OCI-LY3 (cell line): ENCODE results near the gene NAXE.

ENCODE experiments used
- H2AFZ ChIP-seq: fragments of 200-600, 300-600 bp; shearing (Covaris generic); 2 replicates; pipeline ENCODE4 v1.6.0; 2014; ENCODE audit warnings: antibody characterized with exemption, low read depth, low read length
- H3K27ac ChIP-seq: fragments of 200-600, 300-600 bp; sonication (generic); 2 replicates; pipeline ENCODE4 v1.5.1; 2014; ENCODE audit warnings: mild to moderate bottlenecking, low read length, moderate library complexity, mixed read lengths
- H3K27me3 ChIP-seq: fragments of 200-600, 300-600 bp; sonication (generic); 2 replicates; pipeline ENCODE4 v1.6.1; 2014; ENCODE audit warnings: low read depth, low read length, mixed read lengths
- H3K36me3 ChIP-seq: fragments of 200-600, 300-600 bp; sonication (generic); replicated peaks from 2 replicates; pipeline ENCODE3; 2014; ENCODE audit warnings: low read depth, low read length, mixed read lengths
- H3K4me1 ChIP-seq: fragments of 300-600, 200-600 bp; sonication (generic); 2 replicates; pipeline ENCODE4 v1.6.1; 2014; ENCODE audit warnings: low read length, mixed read lengths
- H3K4me2 ChIP-seq: fragments of 200-600, 300-600 bp; sonication (generic); 2 replicates; pipeline ENCODE4 v1.6.1; 2014; ENCODE audit warnings: low read length, mixed read lengths
- H3K4me3 ChIP-seq: fragments of 300-600, 200-600 bp; sonication (generic); 2 replicates; pipeline ENCODE4 v1.5.1; 2014; ENCODE audit warnings: antibody characterized with exemption, mild to moderate bottlenecking, low read length, moderate library complexity
- H3K79me2 ChIP-seq: fragments of 300-600, 200-600 bp; shearing (Covaris generic); 2 replicates; pipeline ENCODE4 v1.6.1; 2014; ENCODE audit warnings: mild to moderate bottlenecking, low read length, mixed read lengths
- H3K9ac ChIP-seq: fragments of 300-600, 200-600 bp; shearing (Covaris generic); 2 replicates; pipeline ENCODE4 v1.6.0; 2014; ENCODE audit warnings: mild to moderate bottlenecking, low read length, moderate library complexity
- H3K9me3 ChIP-seq: fragments of 200-600, 300-600 bp; shearing (Covaris generic); 2 replicates; pipeline ENCODE4 v1.6.1; 2014; ENCODE audit warnings: low read length, mixed read lengths; ENCODE audit not compliant: insufficient read depth
- H4K20me1 ChIP-seq: fragments of 200-600, 300-600 bp; sonication (generic); 2 replicates; pipeline ENCODE4 v1.6.1; 2016; ENCODE audit warnings: low read length, mixed read lengths; ENCODE audit not compliant: insufficient read depth
- CTCF ChIP-seq: fragments of 200-600, 300-600 bp; sonication (generic); IDR thresholded peaks from 2 replicates; pipeline ENCODE4 v1.5.1; 2014; ENCODE audit warnings: antibody characterized with exemption, low read length, low read depth
- EZH2phosphoT487 ChIP-seq: fragments of 200-600 bp; shearing (Covaris generic); IDR thresholded peaks from 2 replicates; pipeline ENCODE4 v1.6.1; 2018; ENCODE audit warnings: antibody characterized with exemption, mixed run types, low read depth

Gene NAXE

GRCh38 chr1:156574039-156574633 is 17.4 kb upstream of the NAXE start:
- no peak overlapping the region for H2AFZ ChIP-seq

GRCh38 chr1:156577550-156577949 is 14.0 kb upstream of the NAXE start:
- Histone ChIP-seq H3K4me2 (no peak overlapping the region), H2AFZ (no peak overlapping the region), H3K79me2 (no peaks in the 10 kb centered on the region), H3K27me3 (peaks cover 10% of the 10 kb centered on the region), H4K20me1 (no peaks in the 10 kb centered on the region), H3K4me1 (peaks cover 3% of the 10 kb centered on the region; the same call in 1 of the 2 replicates), H3K4me3 (no peak overlapping the region), H3K36me3 (no peaks in the 10 kb centered on the region), H3K27ac (no peak overlapping the region), H3K9ac (no peak overlapping the region), H3K9me3 (no peaks in the 10 kb centered on the region)
- TF ChIP-seq EZH2phosphoT487 (no peak), CTCF (no peak)

More at GRCh38 chr1:156574039-156574633, 17.4 kb upstream of the NAXE start:
- Histone ChIP-seq H3K36me3 (no peaks in the 10 kb centered on the region), H3K4me2 (no peak overlapping the region), H3K9ac (no peak overlapping the region), H3K27me3 (peaks cover 20% of the 10 kb centered on the region), H4K20me1 (no peaks in the 10 kb centered on the region), H3K27ac (no peak overlapping the region), H3K4me3 (no peak overlapping the region), H3K9me3 (no peaks in the 10 kb centered on the region), H3K79me2 (no peaks in the 10 kb centered on the region), H3K4me1 (peaks cover 12% of the 10 kb centered on the region)
- no peak for TF ChIP-seq EZH2phosphoT487
- peak; percentile 16; the same call in 1 of the 2 replicates for TF ChIP-seq CTCF

GRCh38 chr1:156578055-156578454 is 13.5 kb upstream of the NAXE start:
- no peak overlapping the region for H3K9ac ChIP-seq
- no peak overlapping the region for H2AFZ ChIP-seq
- H3K4me2 ChIP-seq: no peak overlapping the region
- no peaks in the 10 kb centered on the region for H4K20me1 ChIP-seq
- H3K4me1 ChIP-seq: no peaks in the 10 kb centered on the region
- no peaks in the 10 kb centered on the region for H3K36me3 ChIP-seq
- no peaks in the 10 kb centered on the region for H3K79me2 ChIP-seq
- H3K27me3 ChIP-seq: peaks cover 10% of the 10 kb centered on the region
- H3K9me3 ChIP-seq: no peaks in the 10 kb centered on the region
- no peak overlapping the region for H3K27ac ChIP-seq
- H3K4me3 ChIP-seq: no peak overlapping the region
- TF ChIP-seq CTCF: no peak
- TF ChIP-seq EZH2phosphoT487: no peak

- Histone ChIP-seq H3K27me3 (peaks cover 5% of the 10 kb centered on the region; the same call in 1 of the 2 replicates), H2AFZ (no peak within 1 kb of the TSS), H3K4me2 (no peak within 1 kb of the TSS), H3K79me2 (no peaks in the 10 kb centered on the region), H3K9me3 (no peaks in the 10 kb centered on the region), H3K4me3 (no peak within 1 kb of the TSS), H3K9ac (no peak within 1 kb of the TSS), H3K4me1 (peaks cover 4% of the 10 kb centered on the region; the same call in 1 of the 2 replicates), H3K27ac (no peak within 1 kb of the TSS), H4K20me1 (no peaks in the 10 kb centered on the region), H3K36me3 (no peaks in the 10 kb centered on the region)
- TF ChIP-seq CTCF (no peak), EZH2phosphoT487 (no peak)
Observed at GRCh38 chr1:156579472-156579871, 12.1 kb upstream of the NAXE start, which contains the start of gene TTC24. TSS of gene TTC24 (plus strand) at chr1:156579723. CDS start at chr1:156581365, 1,642 bp downstream.
